Fibroblast of lung (primary cell): ENCODE results near the gene BMP6. TPM values are rescaled to one million over a fixed set of nuclear protein-coding genes. Genes with fewer than 3 reads are reported as not detected.

Experiments
- DNase-seq, 2 donors: peaks; one replicate each; pipeline versions ENCODE4 v3.0.0 to v3.0.0-alpha.2; 2010; ENCODE audit warnings: low read depth in 2 of 2
- H2AFZ ChIP-seq: 2 replicates; pipeline ENCODE4 v1.5.1; 2012; ENCODE audit warnings: low read length, control low read depth, inconsistent platforms
- H3K27ac ChIP-seq: 2 replicates; pipeline ENCODE4 v1.5.1; 2011; ENCODE audit warnings: low read length, control low read depth; ENCODE audit not compliant: insufficient read depth
- H3K27me3 ChIP-seq: 2 replicates; pipeline ENCODE4 v1.5.1; 2011; ENCODE audit warnings: mild to moderate bottlenecking, low read length; ENCODE audit not compliant: control insufficient read depth, insufficient read depth
- H3K36me3 ChIP-seq: 2 replicates; pipeline ENCODE4 v1.5.1; 2011; ENCODE audit warnings: low read length; ENCODE audit not compliant: control insufficient read depth, insufficient read depth
- H3K4me1 ChIP-seq: 2 replicates; pipeline ENCODE4 v1.5.1; 2011; ENCODE audit warnings: low read length; ENCODE audit not compliant: control insufficient read depth, insufficient read depth; ENCODE audit errors: extremely low read depth
- H3K4me2 ChIP-seq: 2 replicates; pipeline ENCODE4 v1.5.1; 2011; ENCODE audit warnings: low read length, control low read depth; ENCODE audit not compliant: insufficient read depth; ENCODE audit errors: extremely low read depth
- H3K4me3 ChIP-seq, 4 experiments: fragments of 200-600 bp in 1 of 4; sonication (generic) in 1 of 4; replicated peaks in 1 of 4; 2 replicates each; pipeline ENCODE4 v1.5.1; 2011 to 2016; ENCODE audit warnings: low read length in 4 of 4, low read depth in 3 of 4, mild to moderate bottlenecking in 3 of 4, control low read depth in 2 of 4, inconsistent platforms in 1 of 4, mixed read lengths in 1 of 4; ENCODE audit not compliant: insufficient read depth in 1 of 4; ENCODE audit errors: control extremely low read depth in 1 of 4
- H3K79me2 ChIP-seq: 2 replicates; pipeline ENCODE4 v1.5.1; 2012; ENCODE audit warnings: mild to moderate bottlenecking, low read length, inconsistent platforms; ENCODE audit not compliant: control insufficient read depth, insufficient read depth
- H3K9ac ChIP-seq: 2 replicates; pipeline ENCODE4 v1.5.1; 2011; ENCODE audit warnings: mild to moderate bottlenecking, low read length, control low read depth; ENCODE audit not compliant: insufficient read depth
- H3K9me3 ChIP-seq: 2 replicates; pipeline ENCODE4 v1.5.1; 2012; ENCODE audit warnings: low read depth, low read length; ENCODE audit not compliant: control insufficient read depth, insufficient read depth
- H4K20me1 ChIP-seq: 2 replicates; pipeline ENCODE4 v1.5.1; 2011; ENCODE audit warnings: low read length; ENCODE audit not compliant: control insufficient read depth, insufficient read depth; ENCODE audit errors: extremely low read depth
- EZH2 ChIP-seq: IDR thresholded peaks from 2 replicates; pipeline ENCODE4 v1.5.1; 2012; ENCODE audit warnings: low read length, control low read depth, mild to moderate bottlenecking; ENCODE audit errors: missing control alignments
- polyA plus RNA-seq, 2 donors: library from polyadenylated mRNA; depleted of rRNA in 1 of 2; stranded (reverse) in 1 of 2; unstranded in 1 of 2; fragments of >200 nt; gene quantifications; 2 replicates each; pipeline ENCODE4 v1.2.1, GENCODE V29; 2011 to 2012; ENCODE audit warnings: missing spikeins in 1 of 2
- total RNA-seq: library from RNA; depleted of rRNA; stranded (reverse); fragments of >200 nt; gene quantifications from 2 replicates; pipeline ENCODE4 v1.2.1, GENCODE V29; 2014
- TF ChIP-seq, protein P1 (sequence below), 2 donors: IDR thresholded peaks in 1 of 2; conservative IDR thresholded peaks in 1 of 2; 1 replicate in 1 of 2; 2 replicates in 1 of 2; pipeline ENCODE4 v1.5.1; 2011 to 2012; ENCODE audit warnings: low read length in 2 of 2, control low read depth in 1 of 2, inconsistent platforms in 1 of 2, low read depth in 1 of 2, mild to moderate bottlenecking in 1 of 2

The BMP6 gene
- total and polyA plus RNA-seq, 2 donors (not counting 1 experiment from before 2014, with no cell fraction given), result under 0.01 to 0.20 TPM

DNA sequence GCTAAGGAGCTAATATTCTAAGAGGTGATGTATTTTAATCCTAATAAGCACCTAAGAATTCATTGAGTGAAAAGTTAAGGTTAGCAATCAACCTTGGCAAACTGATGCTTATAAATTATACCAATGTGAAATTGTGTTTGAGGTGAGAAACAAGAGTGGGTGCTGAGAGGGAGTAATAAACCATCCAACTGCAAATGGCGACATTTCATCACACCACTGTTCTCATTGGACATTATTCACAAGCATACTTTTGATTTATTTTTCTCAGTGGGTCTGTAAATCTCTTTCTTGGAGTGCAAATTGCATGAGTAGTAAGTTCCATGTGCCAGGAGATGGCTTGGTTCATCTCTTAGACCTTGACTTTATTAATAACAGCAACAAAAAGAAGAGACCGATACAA lies 71.5 kb downstream of the BMP6 start:
- no peak overlapping the region for H3K4me2 ChIP-seq
- no peak overlapping the region for H3K9ac ChIP-seq
- no peaks in the 10 kb centered on the region for H3K27me3 ChIP-seq
- no peaks in the 10 kb centered on the region for H3K79me2 ChIP-seq
- no peaks in the 10 kb centered on the region for H3K9me3 ChIP-seq
- no peak for DNase-seq
- H4K20me1 ChIP-seq, result no peaks in the 10 kb centered on the region
- TF ChIP-seq, protein P1, sequence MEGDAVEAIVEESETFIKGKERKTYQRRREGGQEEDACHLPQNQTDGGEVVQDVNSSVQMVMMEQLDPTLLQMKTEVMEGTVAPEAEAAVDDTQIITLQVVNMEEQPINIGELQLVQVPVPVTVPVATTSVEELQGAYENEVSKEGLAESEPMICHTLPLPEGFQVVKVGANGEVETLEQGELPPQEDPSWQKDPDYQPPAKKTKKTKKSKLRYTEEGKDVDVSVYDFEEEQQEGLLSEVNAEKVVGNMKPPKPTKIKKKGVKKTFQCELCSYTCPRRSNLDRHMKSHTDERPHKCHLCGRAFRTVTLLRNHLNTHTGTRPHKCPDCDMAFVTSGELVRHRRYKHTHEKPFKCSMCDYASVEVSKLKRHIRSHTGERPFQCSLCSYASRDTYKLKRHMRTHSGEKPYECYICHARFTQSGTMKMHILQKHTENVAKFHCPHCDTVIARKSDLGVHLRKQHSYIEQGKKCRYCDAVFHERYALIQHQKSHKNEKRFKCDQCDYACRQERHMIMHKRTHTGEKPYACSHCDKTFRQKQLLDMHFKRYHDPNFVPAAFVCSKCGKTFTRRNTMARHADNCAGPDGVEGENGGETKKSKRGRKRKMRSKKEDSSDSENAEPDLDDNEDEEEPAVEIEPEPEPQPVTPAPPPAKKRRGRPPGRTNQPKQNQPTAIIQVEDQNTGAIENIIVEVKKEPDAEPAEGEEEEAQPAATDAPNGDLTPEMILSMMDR (conservative IDR thresholded peaks at IDR 0.05 in 1 of 2, IDR thresholded peaks at IDR 0.05 in 1 of 2; ENCODE audit: low read depth in 1 of 2, low read length in 2 of 2), result no peak
- no peak for TF ChIP-seq EZH2
- no peaks in the 10 kb centered on the region for H3K4me1 ChIP-seq
- no peak overlapping the region for H3K27ac ChIP-seq
- no peaks in the 10 kb centered on the region for H3K36me3 ChIP-seq
- no peak overlapping the region for H3K4me3 ChIP-seq
- H2AFZ ChIP-seq, result no peak overlapping the region

DNA sequence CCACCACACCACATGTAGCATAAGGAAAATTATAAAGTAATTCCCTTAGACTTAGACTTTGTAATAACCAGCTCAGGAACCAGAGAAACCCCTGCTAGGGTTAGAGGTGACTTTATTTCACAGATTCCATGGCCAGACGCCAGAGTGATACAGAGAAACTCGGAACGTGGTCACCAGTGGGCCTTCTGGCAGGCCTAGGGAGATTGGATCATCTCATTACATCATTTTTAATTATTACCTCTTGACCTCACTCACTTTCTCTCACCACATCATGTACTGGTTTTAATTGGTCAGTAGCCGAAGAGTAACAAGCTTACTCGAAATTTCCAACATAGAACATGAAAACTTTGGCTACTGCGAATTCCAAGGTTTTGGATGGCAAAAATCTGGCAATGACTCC lies 72.9 kb downstream of the BMP6 start:
- no peak overlapping the region for H3K9ac ChIP-seq
- no peaks in the 10 kb centered on the region for H3K4me1 ChIP-seq
- no peak overlapping the region for H3K4me2 ChIP-seq
- no peaks in the 10 kb centered on the region for H3K27me3 ChIP-seq
- H3K36me3 ChIP-seq, result no peaks in the 10 kb centered on the region
- no peaks in the 10 kb centered on the region for H4K20me1 ChIP-seq
- TF ChIP-seq, protein P1 (conservative IDR thresholded peaks at IDR 0.05 in 1 of 2, IDR thresholded peaks at IDR 0.05 in 1 of 2; ENCODE audit: low read depth in 1 of 2, low read length in 2 of 2), result no peak
- no peak for TF ChIP-seq EZH2
- H2AFZ ChIP-seq, result no peak overlapping the region
- DNase-seq, result no peak
- no peak overlapping the region for H3K4me3 ChIP-seq
- no peaks in the 10 kb centered on the region for H3K9me3 ChIP-seq
- no peaks in the 10 kb centered on the region for H3K79me2 ChIP-seq
- H3K27ac ChIP-seq, result no peak overlapping the region

DNA sequence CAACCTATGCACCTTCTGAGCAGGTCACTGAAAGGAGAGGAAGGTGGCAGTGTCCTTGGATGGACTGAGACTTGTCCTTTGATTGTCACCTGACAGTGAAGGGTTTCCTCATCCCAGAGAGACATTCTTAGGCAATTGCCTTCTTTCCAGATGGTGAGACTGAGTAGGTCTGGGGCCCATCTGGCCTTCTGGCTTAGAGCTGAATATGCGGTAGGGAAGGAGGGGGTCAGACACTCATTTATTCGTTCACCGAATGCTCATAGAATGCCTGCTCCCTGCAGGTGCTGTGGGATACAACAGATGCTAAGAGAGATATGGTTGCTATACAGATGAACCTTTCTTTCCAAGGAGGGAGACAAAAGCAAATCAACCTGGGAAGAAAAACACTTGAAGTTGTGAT lies 76.8 kb downstream of the BMP6 start:
- no peaks in the 10 kb centered on the region for H3K27me3 ChIP-seq
- H3K79me2 ChIP-seq, result no peaks in the 10 kb centered on the region
- H3K4me1 ChIP-seq, result no peaks in the 10 kb centered on the region
- DNase-seq, result no peak
- no peak overlapping the region for H3K4me2 ChIP-seq
- no peak overlapping the region for H3K27ac ChIP-seq
- TF ChIP-seq, protein P1 (conservative IDR thresholded peaks at IDR 0.05 in 1 of 2, IDR thresholded peaks at IDR 0.05 in 1 of 2; ENCODE audit: low read depth in 1 of 2, low read length in 2 of 2), result no peak
- no peak for TF ChIP-seq EZH2
- no peak overlapping the region for H2AFZ ChIP-seq
- H3K9ac ChIP-seq, result no peak overlapping the region
- no peaks in the 10 kb centered on the region for H3K9me3 ChIP-seq
- H3K36me3 ChIP-seq, result no peaks in the 10 kb centered on the region
- H3K4me3 ChIP-seq, result no peak overlapping the region
- H4K20me1 ChIP-seq, result no peaks in the 10 kb centered on the region
